Stimulated activated CD4-positive, alpha-beta T cell treated with anti-CD3 and anti-CD28 coated beads, Interleukin-4, amount 100 ng/mL, for 24 hours (primary cell): ENCODE results near the gene SSX2IP.

Experiments used
- DNase-seq: peaks from one replicate; pipeline ENCODE4 v3.0.0-alpha.2; 2020

The SSX2IP gene

DNA sequence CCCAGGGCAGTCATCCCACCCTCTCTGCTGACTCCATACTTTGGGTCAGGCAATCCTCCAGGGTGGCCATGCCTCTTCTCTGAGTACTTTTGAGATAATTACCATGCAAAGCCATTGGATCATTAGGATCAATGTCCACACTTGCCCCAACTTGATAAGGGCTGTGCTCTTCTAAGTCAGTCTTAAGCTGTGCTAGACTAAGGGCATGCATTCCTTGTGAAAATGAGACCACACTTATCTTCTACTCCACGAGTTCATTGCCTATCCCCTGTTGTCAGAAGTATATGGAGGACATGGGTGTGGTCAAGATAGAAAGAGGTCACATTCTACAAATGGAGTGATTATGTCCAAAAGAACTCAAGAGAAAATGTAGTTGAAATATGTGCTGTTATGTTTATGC, 18.9 kb upstream of the SSX2IP start:
- no peak for DNase-seq

DNA sequence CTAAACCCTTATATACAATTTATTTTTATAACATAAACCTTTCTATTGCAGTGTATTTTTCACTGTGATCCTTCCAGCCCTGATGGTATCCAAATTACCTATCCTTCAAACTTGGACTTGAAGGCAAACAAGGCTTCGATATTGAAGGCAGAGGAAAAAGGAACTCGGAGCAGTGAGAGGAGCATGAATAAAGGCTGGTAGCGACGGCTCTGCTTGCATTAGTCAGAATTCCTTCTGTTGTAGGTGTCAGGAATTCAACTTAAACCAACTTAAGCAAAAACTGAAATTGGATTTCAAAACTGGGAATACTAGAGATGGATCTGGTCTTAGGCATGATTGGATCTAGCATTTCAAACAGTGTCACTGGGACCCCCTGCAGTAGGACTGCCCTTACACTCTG, 17.8 kb upstream of the SSX2IP start:
- DNase-seq, result no peak

DNA sequence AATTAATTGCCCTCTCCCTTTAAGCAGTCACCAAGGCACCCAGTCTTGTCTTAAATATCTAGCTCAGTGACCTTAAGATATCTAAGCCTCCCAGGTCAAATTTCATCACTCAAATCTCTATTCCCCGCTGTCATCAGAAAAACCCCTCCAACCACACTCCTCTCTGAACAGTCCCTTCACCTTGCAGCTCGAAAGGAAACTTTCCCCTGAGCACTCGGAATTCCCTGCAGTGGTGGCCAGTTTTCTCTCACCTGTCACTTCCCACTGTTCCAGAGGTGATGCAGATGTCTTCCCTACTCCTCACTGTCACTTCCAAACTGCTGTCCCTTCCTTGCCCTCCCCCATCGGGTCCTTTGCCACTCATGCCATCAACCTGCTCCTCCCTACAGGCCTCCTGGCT, 15.3 kb upstream of the SSX2IP start:
- DNase-seq, result no peak

DNA sequence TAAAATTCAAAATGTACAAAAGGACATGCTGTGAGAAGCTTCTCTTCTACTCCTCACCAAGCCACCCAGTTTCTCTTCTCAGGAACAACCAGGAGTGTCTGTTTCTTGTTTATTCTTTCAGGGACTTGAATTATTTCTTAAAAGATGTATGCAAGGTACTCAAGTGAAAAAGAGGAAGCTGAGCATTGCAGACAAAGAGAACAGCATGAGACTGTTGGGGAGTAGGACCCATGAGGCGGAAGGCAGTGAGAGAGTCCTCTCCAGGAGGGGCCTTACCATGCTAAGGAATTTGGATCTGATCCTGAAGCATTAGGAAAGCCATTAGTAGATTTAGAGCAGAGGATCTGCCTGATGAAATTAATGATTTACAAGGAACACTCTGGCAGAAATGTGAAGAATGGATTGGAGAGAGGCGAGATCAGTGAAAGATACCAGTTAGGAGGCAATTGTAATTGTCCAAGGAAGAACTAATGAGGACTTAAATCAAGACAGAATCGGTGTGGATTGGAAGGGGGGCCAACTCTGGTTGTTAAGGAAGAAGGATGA, 14.7 kb upstream of the SSX2IP start:
- DNase-seq, result no peak

DNA sequence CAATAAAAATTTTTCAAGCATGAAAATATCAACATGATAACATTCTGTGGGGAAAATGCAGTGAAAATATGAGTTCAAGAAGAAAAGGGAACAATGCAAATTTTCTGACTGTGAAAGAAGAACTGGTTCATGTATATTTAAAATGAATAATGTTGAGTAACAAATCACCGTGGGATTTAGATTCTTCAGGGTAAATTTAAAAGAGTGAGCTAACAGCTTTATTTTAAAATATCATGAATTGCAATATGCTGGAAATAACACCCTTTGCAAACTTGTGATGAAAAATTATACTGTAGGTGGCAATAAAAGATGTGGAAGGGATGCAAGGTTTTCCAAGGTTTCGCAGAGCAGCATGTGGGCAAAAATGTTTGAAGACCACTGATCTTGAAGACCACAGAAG, 13.2 kb upstream of the SSX2IP start:
- no peak for DNase-seq

DNA sequence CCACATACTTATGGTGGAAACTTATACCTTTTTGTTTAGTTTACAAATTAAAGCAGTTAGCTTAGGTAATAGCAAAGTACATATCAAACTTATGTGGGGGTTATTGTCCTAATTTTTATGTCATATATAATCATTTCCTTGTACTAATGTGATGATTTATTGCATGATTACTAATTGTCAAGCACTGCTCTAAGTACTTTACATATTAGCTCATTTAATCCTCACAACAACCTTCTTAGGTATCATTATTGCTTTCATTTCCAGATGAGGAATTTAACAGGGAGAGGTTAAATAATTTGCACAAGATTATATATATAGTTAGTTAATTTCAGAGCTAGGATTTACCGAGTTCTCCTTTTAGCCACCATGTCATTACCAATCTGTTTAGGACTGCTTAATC, 11.9 kb upstream of the SSX2IP start:
- DNase-seq, result no peak

DNA sequence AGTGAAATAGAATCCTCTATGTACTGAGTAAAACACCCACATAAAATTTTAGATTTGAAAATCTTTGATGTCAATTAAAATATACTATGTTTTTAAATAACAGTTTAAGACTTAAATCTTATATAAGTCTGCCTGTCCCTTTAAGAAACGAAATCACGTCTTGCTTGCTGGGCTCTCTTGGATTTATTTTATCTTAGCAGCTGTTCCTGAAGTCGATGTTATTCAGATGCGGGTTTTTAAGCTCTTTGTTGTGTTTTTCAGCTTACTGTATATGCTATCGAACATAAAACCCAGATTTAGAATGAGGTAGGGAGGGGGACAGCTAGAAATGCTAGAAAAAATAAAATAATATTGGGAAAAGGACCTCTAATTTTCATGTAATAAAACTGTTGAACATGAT, 11.1 kb upstream of the SSX2IP start:
- no peak for DNase-seq

DNA sequence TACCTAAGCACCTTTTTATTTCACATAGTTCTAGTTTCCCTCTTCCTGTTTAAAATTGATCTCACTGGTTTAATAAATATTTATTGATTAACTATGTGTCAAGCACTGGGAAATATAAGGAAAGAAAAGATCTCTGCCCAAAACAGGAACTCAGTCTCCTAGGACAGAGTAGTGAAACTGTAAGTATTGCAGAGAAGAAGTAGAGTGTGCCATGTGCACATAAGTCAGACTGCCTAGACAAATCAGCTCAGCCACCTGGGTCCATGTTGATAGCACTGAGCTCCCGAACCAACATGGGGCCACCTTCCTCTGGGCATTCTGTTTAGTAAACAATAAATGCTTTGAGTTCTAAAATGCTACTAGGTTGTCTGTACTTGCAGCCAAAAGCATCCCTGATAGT, 9.8 kb upstream of the SSX2IP start:
- no peak for DNase-seq

DNA sequence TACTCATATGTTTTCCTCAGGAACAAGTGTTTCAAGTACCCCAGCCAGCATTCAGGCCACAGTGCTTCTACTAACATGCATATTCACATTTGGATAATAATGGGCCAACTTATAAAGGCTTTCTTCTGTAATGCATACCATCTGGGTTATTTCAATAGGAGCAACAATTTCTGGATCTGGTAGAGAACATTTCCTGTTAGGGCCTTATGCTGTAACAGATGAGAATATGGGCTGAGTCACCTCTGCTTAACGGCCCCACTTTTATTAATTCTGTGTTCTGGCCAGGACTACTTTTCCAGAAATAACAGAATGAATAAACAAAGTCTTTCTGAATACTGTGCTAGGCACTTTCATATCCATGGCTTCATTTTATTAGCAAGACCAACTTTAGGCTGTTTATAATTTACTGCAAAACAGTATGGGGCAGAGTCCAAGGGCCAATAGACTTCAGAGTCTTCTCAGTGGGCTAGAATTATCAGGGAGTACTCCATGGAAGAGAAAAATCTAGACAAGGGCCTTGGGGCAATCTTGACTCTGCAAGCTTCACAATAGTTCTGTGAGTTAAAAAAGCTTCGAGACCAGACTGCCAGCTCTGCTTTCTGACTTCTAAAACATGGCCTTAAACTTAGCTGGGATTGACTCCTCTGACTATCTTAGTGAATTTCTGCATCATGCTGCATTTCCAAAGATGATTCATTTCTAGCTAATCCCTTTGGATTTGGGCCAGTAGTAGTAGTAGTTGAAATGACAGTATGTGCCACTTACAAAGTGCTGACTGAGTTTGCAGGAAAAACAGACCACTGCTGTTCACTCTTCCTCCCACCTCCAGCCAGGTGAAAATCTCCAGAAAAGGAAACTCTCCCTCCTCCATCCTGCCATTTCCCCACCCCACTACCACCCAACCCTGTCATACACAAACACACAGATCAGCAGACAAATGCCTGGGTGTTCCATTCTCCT, 8.2 kb upstream of the SSX2IP start:
- DNase-seq, result no peak

DNA sequence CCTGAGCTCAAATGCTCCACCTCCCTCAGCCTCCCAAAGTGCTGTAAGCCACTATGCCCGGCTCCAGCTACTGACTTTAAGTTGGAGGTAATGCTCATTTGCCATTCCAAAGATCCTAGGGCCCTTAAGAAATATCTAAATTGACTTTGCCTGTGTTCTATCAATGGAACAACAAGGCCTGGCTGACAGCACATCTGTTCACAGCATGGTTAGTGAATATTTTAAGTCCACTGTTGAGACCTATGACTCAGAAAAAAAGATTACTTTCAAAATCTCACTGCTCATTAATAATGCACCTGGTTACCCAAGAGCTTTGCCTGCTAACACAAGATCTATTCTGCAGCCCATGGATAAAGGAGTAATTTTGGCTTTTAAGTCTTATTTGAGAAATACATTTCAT, 3.5 kb upstream of the SSX2IP start:
- no peak for DNase-seq

DNA sequence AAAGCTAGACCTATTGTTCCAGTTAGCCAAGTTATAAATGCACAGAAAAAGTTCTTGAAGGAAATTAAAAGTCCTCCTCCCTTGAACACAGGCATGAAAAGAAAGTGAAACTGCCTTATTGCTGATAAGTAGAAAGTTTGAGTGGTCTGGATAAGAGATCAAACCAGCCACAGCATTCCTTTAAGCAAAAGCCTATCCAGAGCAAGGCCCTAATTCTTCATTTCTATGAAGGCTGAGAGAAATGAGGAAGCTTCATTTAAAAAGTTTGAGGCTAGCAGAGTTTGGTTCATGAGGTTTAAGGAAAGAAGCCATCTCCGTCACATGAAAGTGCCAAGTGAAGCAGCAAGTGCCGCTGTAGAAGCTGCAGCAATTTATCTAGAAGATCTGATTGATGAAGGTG, 2.7 kb upstream of the SSX2IP start:
- no peak for DNase-seq

DNA sequence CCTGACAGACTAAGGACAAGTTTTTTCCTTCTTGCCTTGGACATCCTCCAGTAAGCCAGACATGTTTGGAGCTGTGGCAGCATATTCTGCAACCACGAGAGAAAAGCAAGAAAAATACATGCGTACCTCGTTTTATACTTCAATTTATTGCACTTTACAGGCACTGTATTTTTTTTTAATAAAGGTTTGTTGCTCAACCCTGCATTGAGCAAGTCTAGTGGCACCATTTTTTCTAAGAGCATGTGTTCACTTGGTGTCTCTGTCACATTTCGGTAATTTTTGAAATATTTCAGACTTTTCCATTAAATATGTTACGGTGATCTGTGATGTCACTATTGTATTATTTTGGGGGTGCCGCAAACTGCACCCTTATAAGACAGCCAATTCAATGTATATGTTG, 2.1 kb upstream of the SSX2IP start:
- DNase-seq, result no peak

DNA sequence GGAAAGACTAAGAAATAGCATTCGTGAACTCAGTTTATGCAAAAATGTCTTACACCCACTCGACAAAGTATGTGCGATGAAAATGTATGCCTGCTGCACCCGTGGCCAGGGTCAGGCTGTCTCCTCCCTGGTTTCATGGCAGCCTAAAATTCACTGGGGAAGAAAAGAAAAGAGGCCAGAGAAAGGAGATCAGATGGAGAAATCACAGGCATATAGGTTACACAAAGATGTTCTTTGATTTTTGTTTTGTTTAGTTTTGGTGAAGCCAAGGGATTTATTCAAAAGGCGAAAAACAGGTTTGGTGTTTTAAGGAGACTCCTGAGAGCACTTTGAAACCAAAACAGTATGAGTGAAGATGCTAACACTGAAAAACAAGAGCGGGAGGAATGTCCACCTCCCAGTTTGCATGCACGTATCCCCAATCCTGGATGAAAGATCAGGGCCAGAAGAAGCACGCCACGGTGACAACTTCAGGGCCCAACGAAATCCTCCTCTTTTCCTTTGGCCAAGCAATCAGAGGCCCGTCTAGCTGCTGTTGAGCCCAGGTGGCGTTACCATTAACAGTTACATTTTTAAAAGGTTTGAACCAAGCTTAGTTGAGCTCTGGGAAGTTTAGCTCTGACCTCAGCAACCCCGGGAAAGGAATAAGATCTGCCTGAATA, 992 bp upstream of the SSX2IP start:
- no peak for DNase-seq

DNA sequence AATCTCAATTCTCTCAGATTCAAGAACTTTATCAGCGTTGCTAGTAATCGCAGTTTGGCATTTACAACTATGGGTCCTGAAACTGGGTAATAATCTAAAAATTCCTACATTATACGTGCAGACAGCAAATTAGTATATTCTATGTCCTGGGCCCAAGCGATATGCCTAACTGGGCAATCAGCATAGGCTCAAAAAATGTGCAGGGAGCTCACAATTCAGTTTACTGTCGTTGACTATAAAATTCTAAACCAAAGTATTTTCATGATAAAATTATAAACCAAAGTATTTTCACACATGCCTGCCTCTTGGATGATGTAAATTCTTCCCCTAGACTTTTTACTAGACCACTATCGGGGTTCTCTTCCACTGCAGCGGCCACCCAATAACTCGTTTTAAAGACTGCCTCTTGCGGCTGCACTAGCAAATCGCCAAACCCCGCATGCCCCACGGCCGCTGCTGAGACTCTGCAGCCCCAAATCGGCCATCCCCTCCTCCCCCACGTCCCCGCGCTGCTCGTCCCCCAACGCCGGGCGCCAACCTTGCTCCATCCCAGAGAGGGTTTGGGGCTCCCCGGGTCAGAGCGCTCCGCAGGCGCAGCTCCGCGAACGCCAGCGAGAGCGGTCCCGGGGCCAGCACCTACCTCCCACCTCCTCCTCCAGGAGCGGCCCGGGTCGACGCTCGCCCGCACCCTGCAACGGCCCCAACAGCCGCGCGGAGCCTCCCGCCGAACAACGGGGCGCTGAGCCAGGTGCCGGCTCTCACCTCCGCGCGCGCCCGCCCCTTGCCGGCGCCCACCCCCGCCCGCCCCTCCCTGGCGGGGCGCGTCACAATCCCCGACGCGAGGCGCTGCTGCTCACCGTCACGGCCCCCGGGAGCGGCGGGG, 506 bp downstream of the SSX2IP start:
- DNase-seq, result peak; percentile 49

DNA sequence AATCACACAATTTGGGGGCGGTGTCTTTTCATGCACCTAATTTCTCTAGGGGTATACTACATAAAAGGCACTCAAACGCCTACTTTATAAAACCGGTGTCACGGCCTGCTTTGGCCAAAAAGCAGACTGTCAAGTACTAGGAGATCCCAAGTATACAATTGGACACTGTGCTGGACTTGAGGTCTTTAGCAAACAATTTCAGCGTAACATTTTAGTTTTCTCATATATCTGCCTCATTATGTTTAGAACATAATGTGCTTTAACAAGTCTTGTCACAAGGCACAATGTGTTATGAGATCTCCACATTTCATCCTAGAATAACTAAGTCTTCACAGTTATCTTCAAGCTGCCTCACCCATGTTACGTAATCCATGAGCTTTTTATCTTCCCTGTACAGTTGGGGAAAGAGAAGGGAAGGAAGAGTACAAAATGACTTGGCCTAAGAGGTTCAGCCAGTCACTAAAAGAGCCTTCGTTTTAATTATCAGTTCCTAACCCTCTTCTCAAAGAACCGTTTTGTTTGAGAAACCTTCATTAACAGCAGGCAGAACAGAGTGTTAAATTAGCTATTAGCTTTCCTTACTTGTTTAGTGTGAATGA, 1.7 kb downstream of the SSX2IP start:
- no peak for DNase-seq

DNA sequence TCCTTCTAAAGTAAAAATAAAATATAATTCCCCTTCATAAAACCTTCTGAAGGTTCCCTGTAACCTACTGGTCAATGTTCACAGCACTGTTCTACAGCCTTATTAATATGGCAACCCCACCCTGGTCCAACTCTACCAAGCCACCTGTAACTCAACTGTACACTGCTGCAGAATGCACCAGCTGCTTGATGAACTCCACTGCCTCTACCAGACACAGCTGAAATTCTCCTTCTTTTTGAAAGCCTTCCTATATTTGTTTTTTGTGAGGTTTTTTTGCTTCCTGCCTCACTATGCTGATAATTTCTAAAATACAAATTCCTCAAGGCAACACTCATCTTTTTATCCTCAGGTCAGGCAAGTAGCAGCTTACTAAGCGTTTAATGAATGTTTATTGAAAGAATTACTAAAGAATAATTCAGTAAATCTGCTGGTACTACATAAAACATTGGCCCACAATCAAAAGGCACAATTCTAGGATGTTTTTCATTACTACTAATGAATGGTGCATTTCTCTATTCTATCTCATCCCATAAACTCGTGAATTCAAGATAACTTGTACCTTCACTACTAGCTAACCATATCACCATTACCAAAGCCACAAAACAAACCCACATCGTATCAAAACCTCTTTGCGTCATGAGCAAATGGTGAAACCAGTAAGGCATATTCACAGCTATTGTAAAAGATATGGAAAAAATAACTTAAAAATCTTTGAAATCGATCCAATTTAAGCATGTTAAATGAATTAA, 2.4 kb downstream of the SSX2IP start:
- no peak for DNase-seq

DNA sequence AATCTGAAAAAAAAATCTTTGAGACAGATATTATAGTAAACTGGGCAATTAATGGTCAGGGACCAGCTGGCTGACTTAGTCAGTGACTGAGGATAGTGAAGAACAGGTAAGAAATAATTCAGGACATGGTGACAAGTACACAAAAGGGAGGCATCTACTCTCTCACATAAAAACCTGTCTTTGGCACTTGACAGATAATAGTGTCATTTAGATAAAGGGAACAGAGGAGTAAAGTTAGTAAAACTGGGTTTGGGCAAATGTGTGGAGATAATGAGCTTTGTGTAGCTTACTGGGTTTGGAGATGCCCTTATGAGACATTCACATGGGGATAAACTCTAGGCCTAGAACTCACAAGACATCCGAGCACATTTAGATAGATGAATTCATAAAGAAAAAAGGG, 4.0 kb downstream of the SSX2IP start:
- no peak for DNase-seq

DNA sequence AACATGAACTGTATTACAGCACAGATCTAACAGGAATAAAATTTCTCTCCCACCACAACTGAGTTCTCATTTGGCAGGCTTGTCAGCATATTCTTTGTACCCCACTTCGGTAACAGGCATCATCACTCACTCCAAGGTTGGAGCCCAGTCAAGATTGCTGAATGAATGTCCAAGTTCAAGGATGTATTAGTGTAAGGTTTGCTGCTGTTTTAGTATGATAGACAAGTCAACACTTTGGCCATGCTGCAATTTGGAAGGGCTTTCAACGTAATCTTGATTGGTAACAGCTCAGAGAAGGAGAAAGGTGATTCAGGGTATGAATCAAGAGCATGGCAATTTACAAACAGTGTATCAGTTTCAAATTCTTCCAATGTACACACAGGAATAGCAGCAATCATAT, 6.8 kb downstream of the SSX2IP start:
- DNase-seq, result no peak

DNA sequence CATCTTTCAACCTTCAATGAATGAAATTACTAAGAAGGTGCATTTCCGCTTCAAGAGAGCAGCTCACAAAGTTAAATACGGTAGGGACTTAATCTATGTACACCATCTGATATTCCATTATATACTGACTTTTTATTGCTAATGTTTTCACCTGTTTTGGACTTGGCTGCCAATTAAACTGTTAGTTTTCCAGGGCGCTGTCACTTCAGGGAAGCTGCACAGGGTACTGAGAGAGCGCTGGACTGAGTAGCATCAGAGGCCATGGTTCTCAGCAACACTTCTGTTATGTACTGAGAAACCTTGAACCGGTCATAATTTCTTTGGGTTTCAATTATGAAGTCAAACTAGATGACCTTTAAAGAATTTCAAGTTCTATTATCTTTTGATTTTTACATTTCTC, 8.2 kb downstream of the SSX2IP start:
- DNase-seq, result no peak

DNA sequence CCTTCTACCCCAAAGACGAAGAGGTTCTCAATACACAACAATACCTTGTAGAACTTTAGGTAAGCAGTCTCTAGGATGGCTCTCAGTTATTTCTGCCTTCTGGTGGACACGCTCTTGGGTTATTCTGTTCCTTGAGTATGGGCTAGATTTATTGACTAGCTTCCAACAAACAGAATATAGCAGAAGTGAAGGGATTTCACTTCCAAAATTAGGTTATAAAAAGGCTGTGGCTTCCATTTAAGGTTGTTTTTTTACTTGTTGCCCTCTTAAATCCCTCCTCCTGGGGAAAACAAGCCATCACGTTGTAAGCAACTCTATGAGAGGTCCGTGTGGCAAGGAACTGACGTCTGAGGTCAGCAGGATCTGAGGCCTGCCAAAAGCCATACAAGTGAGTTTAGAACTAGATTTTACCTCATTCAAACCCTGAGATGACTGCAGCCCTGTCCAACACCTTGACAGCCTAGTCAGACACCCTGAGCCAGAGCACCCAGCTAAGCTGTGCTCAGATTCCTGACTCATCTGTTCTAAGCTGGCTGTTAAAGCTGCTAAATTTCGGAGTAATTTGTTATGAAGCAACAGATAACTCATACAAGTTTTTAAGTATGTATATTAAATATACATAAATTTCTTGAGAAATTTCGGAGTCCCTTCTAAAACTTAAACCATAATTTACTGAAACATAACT, 12.7 kb downstream of the SSX2IP start:
- no peak for DNase-seq

DNA sequence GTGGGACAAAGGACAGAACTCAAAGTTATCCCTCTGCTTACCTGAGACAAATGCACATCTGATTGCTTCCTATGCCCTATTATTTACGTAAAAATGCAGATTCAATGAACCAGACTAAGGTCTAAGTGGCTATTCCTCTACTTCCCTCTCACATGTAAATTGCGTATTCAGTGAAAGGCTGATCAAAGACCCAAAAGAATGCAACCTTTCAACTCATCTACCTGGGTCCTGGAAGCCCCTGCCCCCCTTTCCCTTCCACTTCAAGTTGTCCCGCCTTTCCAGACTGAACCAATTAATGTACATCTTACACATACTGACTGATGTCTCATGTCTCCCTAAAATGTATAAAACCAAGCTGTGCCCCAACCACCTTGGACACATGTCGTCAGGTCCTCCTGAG, 14.6 kb downstream of the SSX2IP start:
- no peak for DNase-seq
